GM12878 (cell line): Measurements from ENCODE around the gene CD200R1. TPM values are rescaled to one million over a fixed set of nuclear protein-coding genes. Genes with fewer than 3 reads are reported as not detected.

Source experiments
- CREM ChIP-seq: IDR thresholded peaks from 2 replicates; pipeline ENCODE4 v1.6.1; 2014; ENCODE audit warnings: antibody characterized with exemption, low read depth
- DPF2 ChIP-seq: fragments of 450-650 bp; IDR thresholded peaks from 2 replicates; pipeline ENCODE4 v1.6.1; 2017; ENCODE audit warnings: mild to moderate bottlenecking
- ESRRA ChIP-seq: IDR thresholded peaks from 2 replicates; pipeline ENCODE4 v1.6.1; 2012; ENCODE audit warnings: mild to moderate bottlenecking, low read length, improper control_type of control experiment
- GATAD2B ChIP-seq: fragments of 450-650 bp; conservative IDR thresholded peaks from 2 replicates; pipeline ENCODE4 v1.6.1; 2017; ENCODE audit warnings: low read depth, mild to moderate bottlenecking, moderate library complexity
- JUND ChIP-seq: IDR thresholded peaks from 2 replicates; pipeline ENCODE4 v1.6.1; 2012; ENCODE audit warnings: low read depth, mild to moderate bottlenecking, low read length, improper control_type of control experiment, moderate library complexity
- KDM1A ChIP-seq: fragments of 200-600 bp; sonication (generic); IDR thresholded peaks from 2 replicates; pipeline ENCODE4 v1.6.1; 2016; ENCODE audit warnings: borderline replicate concordance
- KLF5 ChIP-seq: fragments of 450-650 bp; IDR thresholded peaks from 2 replicates; pipeline ENCODE4 v1.6.1; 2014; ENCODE audit warnings: mild to moderate bottlenecking; ENCODE audit not compliant: partially characterized antibody
- LARP7 ChIP-seq: fragments of 450-650 bp; IDR thresholded peaks from 2 replicates; pipeline ENCODE4 v1.6.1; 2017; ENCODE audit warnings: mild to moderate bottlenecking
- NFYA ChIP-seq: IDR thresholded peaks from 2 replicates; pipeline ENCODE4 v1.6.1; 2011; ENCODE audit warnings: low read depth, mild to moderate bottlenecking, low read length, improper control_type of control experiment, borderline replicate concordance
- RBBP5 ChIP-seq: fragments of 200-600 bp; sonication (generic); conservative IDR thresholded peaks from 2 replicates; pipeline ENCODE4 v1.6.1; 2016
- SMARCA5 ChIP-seq: fragments of 450-650 bp; IDR thresholded peaks from 2 replicates; pipeline ENCODE4 v1.6.1; 2017; ENCODE audit warnings: mild to moderate bottlenecking
- STAT1 ChIP-seq: fragments of 450-650 bp; conservative IDR thresholded peaks from 2 replicates; pipeline ENCODE4 v1.6.1; 2014; ENCODE audit warnings: antibody characterized with exemption, mild to moderate bottlenecking
- STAT3 ChIP-seq: IDR thresholded peaks from 2 replicates; pipeline ENCODE4 v1.6.1; 2011; ENCODE audit warnings: low read depth, low read length, improper control_type of control experiment
- SUZ12 ChIP-seq: fragments of 200-600 bp; sonication (generic); IDR thresholded peaks from one replicate; pipeline ENCODE4 v1.6.1; 2018; ENCODE audit warnings: antibody characterized with exemption, mild to moderate bottlenecking; ENCODE audit not compliant: unreplicated experiment
- TARDBP ChIP-seq: IDR thresholded peaks from 2 replicates; pipeline ENCODE4 v1.6.1; 2016; ENCODE audit warnings: borderline replicate concordance
- WRNIP1 ChIP-seq: IDR thresholded peaks from 2 replicates; pipeline ENCODE4 v1.6.1; 2011; ENCODE audit warnings: low read depth, low read length, improper control_type of control experiment, borderline replicate concordance
- YY1 ChIP-seq: IDR thresholded peaks from 2 replicates; pipeline ENCODE4 v1.6.1; 2011; ENCODE audit warnings: low read depth, mild to moderate bottlenecking, low read length
- ZBTB11 ChIP-seq: fragments of 450-650 bp; formaldehyde crosslinking; IDR thresholded peaks from 2 replicates; pipeline ENCODE4 v1.5.0; 2022; ENCODE audit warnings: mild to moderate bottlenecking, missing genetic modification characterization
- ZNF687 ChIP-seq: fragments of 450-650 bp; IDR thresholded peaks from 2 replicates; pipeline ENCODE4 v1.6.1; 2017; ENCODE audit warnings: mild to moderate bottlenecking, moderate library complexity
- polyA plus RNA-seq, 11 experiments: library from polyadenylated mRNA; depleted of rRNA in 4 of 11; unstranded in 6 of 11; stranded (reverse) in 5 of 11; fragments of >200 nt; fragmentation: Nextera tagmentation in 4 of 11; fragmentation: Illumina TruSeq in 1 of 11; extraction: Ambion mirVana in 4 of 11; extraction: Trizol in 1 of 11; gene quantifications; 1 replicate in 1 of 11; 2 replicates in 10 of 11; pipeline versions ENCODE4 v1.2.1 to v1.2.3, GENCODE V29; 2011 to 2016; ENCODE audit warnings: inconsistent platforms in 2 of 11, missing spikeins in 2 of 11, low read depth in 1 of 11
- total RNA-seq, 4 experiments: library from RNA; depleted of rRNA in 3 of 4; stranded (reverse); fragments of >200 nt in 3 of 4; fragmentation: Illumina TruSeq in 1 of 4; extraction: Trizol in 1 of 4; gene quantifications; 2 replicates each; pipeline versions ENCODE4 v1.2.1 to v1.2.3, GENCODE V29; 2013 to 2021
- TF ChIP-seq, protein P1 (sequence below): fragments of 450-650 bp; IDR thresholded peaks from 2 replicates; pipeline ENCODE4 v1.6.1; 2016; ENCODE audit warnings: mild to moderate bottlenecking

Gene CD200R1
- total and polyA plus RNA-seq, 10 of the 15 experiments (the other 5 are each of a cell fraction or from before 2014, with no cell fraction given): 0.15 to 1.1 (median 0.88) TPM

GRCh38 chr3:112908252-112908651 lies 66.7 kb downstream of the CD200R1 start (continued):
- TF ChIP-seq, protein P1, sequence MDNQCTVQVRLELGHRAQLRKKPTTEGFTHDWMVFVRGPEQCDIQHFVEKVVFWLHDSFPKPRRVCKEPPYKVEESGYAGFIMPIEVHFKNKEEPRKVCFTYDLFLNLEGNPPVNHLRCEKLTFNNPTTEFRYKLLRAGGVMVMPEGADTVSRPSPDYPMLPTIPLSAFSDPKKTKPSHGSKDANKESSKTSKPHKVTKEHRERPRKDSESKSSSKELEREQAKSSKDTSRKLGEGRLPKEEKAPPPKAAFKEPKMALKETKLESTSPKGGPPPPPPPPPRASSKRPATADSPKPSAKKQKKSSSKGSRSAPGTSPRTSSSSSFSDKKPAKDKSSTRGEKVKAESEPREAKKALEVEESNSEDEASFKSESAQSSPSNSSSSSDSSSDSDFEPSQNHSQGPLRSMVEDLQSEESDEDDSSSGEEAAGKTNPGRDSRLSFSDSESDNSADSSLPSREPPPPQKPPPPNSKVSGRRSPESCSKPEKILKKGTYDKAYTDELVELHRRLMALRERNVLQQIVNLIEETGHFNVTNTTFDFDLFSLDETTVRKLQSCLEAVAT: 0 out of 2 replicates have a peak, but pooled peaks have one; percentile 41
- TF ChIP-seq LARP7: no peak
- TF ChIP-seq STAT3: peak; percentile 71; the same call in 1 of the 2 replicates
- TF ChIP-seq ESRRA: no peak
- no peak for TF ChIP-seq GATAD2B
- TF ChIP-seq RBBP5: no peak
- TF ChIP-seq STAT1: no peak
- TF ChIP-seq DPF2: peak; percentile 50
- no peak for TF ChIP-seq KDM1A
- no peak for TF ChIP-seq YY1
- TF ChIP-seq KLF5: no peak
- TF ChIP-seq SUZ12: no peak
- peak; percentile 73 for TF ChIP-seq CREM
- TF ChIP-seq SMARCA5: no peak
- TF ChIP-seq ZBTB11 (CRISPR knock-in tag): no peak
- no peak for TF ChIP-seq TARDBP
- TF ChIP-seq ZNF687: peak; percentile 61; the same call in 1 of the 2 replicates
- TF ChIP-seq JUND: no peak
- no peak for TF ChIP-seq WRNIP1
- TF ChIP-seq NFYA: no peak
